ENCODE data around the gene KRCC1.

Gene KRCC1

GRCh38 chr2:88055371-88056128 is at the start of gene KRCC1:
KRCC1 (minus strand) TSS chr2:88055783; CDS start chr2:88028563, 27,220 bp downstream.
- peak; percentile 89 to 90 for DNase-seq

- no peak for DNase-seq
Observed at GRCh38 chr2:88100489-88100858, 44.9 kb upstream of the KRCC1 start.

GRCh38 chr2:88099798-88100488 is 44.4 kb upstream of the KRCC1 start:
- DNase-seq = no peak

- DNase-seq = no peak
Observed at GRCh38 chr2:88098558-88098900, 42.9 kb upstream of the KRCC1 start.

- no peak for DNase-seq
Observed at GRCh38 chr2:88097891-88098557, 42.4 kb upstream of the KRCC1 start.

- DNase-seq = no peak
Observed at GRCh38 chr2:88097192-88097591, 41.6 kb upstream of the KRCC1 start.

GRCh38 chr2:88096708-88097107 is 41.1 kb upstream of the KRCC1 start:
- DNase-seq = no peak

GRCh38 chr2:88095022-88095421 is 39.4 kb upstream of the KRCC1 start:
- DNase-seq = no peak

GRCh38 chr2:88092773-88093172 is 37.2 kb upstream of the KRCC1 start:
- no peak for DNase-seq

GRCh38 chr2:88091943-88092342 is 36.4 kb upstream of the KRCC1 start:
- DNase-seq = peak; percentile 71 to 82

- DNase-seq = peak; percentile 32
Observed at GRCh38 chr2:88090446-88091283, 35.1 kb upstream of the KRCC1 start.

- no peak for DNase-seq
Observed at GRCh38 chr2:88088999-88089398, 33.4 kb upstream of the KRCC1 start.

- no peak for DNase-seq
Observed at GRCh38 chr2:88087763-88088162, 32.2 kb upstream of the KRCC1 start.

- no peak for DNase-seq
Observed at GRCh38 chr2:88087073-88087472, 31.5 kb upstream of the KRCC1 start.

GRCh38 chr2:88086401-88086800 is 30.8 kb upstream of the KRCC1 start:
- DNase-seq = no peak

GRCh38 chr2:88085602-88086001 is 30.0 kb upstream of the KRCC1 start:
- DNase-seq = no peak

GRCh38 chr2:88085099-88085498 is 29.5 kb upstream of the KRCC1 start:
- DNase-seq = no peak

- no peak for DNase-seq
Observed at GRCh38 chr2:88082781-88083180, 27.2 kb upstream of the KRCC1 start.

- no peak for DNase-seq
Observed at GRCh38 chr2:88081924-88082608, 26.5 kb upstream of the KRCC1 start.

- DNase-seq = no peak
Observed at GRCh38 chr2:88080545-88080944, 25.0 kb upstream of the KRCC1 start.

GRCh38 chr2:88078643-88079172 is 23.1 kb upstream of the KRCC1 start:
- no peak for DNase-seq

- no peak for DNase-seq
Observed at GRCh38 chr2:88077080-88077479, 21.5 kb upstream of the KRCC1 start.

All from Kasumi-1 (cell line).